Hepatocyte (in vitro differentiated cells): ENCODE data around the gene ZBTB7C. TPM values are rescaled to one million over a fixed set of nuclear protein-coding genes. Genes with fewer than 3 reads are reported as not detected.

Experiments
- DNase-seq: peaks from one replicate; pipeline ENCODE4 v3.0.0-alpha.2; 2016; ENCODE audit warnings: low spot score
- H2AFZ ChIP-seq: fragments of 200-600 bp; sonication (generic); 2 replicates; pipeline ENCODE4 v1.6.0; 2016; ENCODE audit warnings: antibody characterized with exemption, mild to moderate bottlenecking
- H3K27ac ChIP-seq: fragments of 200-600 bp; sonication (generic); 2 replicates; pipeline ENCODE4 v1.5.1; 2016; ENCODE audit warnings: mild to moderate bottlenecking
- H3K27me3 ChIP-seq: fragments of 200-600 bp; sonication (generic); 2 replicates; pipeline ENCODE4 v1.6.1; 2016
- H3K36me3 ChIP-seq: fragments of 200-600 bp; sonication (generic); replicated peaks from 2 replicates; pipeline ENCODE4 v1.5.1; 2016; ENCODE audit warnings: low read depth; ENCODE audit not compliant: insufficient read depth
- H3K4me1 ChIP-seq: fragments of 200-600 bp; sonication (generic); 2 replicates; pipeline ENCODE4 v1.5.1; 2016; ENCODE audit warnings: mild to moderate bottlenecking, moderate library complexity; ENCODE audit not compliant: insufficient read depth
- H3K4me2 ChIP-seq: fragments of 200-600 bp; sonication (generic); 2 replicates; pipeline ENCODE4 v1.6.0; 2016
- H3K4me3 ChIP-seq: fragments of 200-600 bp; sonication (generic); 2 replicates; pipeline ENCODE4 v1.5.1; 2016; ENCODE audit warnings: mild to moderate bottlenecking
- H3K79me2 ChIP-seq: fragments of 200-600 bp; sonication (generic); 2 replicates; pipeline ENCODE4 v1.6.0; 2017; ENCODE audit warnings: mild to moderate bottlenecking
- H3K9me2 ChIP-seq: fragments of 200-600 bp; sonication (generic); replicated peaks from 2 replicates; pipeline ENCODE4 v1.6.0; 2017; ENCODE audit warnings: mild to moderate bottlenecking; ENCODE audit not compliant: insufficient read depth
- H3K9me3 ChIP-seq: fragments of 200-600 bp; sonication (generic); 2 replicates; pipeline ENCODE4 v1.5.1; 2016; ENCODE audit warnings: low read depth, mild to moderate bottlenecking
- H4K20me1 ChIP-seq: fragments of 200-600 bp; sonication (generic); 2 replicates; pipeline ENCODE4 v1.6.0; 2016; ENCODE audit warnings: mild to moderate bottlenecking; ENCODE audit not compliant: insufficient read depth, poor library complexity, severe bottlenecking
- EZH2 ChIP-seq: fragments of 200-600 bp; sonication (generic); IDR thresholded peaks from 2 replicates; pipeline ENCODE4 v1.6.1; 2016; ENCODE audit warnings: antibody characterized with exemption, mild to moderate bottlenecking, borderline replicate concordance
- EZH2phosphoT487 ChIP-seq: fragments of 200-600 bp; sonication (generic); IDR thresholded peaks from one replicate; pipeline ENCODE4 v1.6.1; 2018; ENCODE audit warnings: antibody characterized with exemption, mild to moderate bottlenecking, low read depth, moderate library complexity; ENCODE audit not compliant: unreplicated experiment, severe bottlenecking
- WGBS: methylation state at CpG from one replicate; pipeline ENCODE4 v1.1.6; 2016; ENCODE audit warnings: low lambda C conversion rate; ENCODE audit errors: missing lambda C conversion rate; 5-methylcytosine and 5-hydroxymethylcytosine counted together
- polyA plus RNA-seq: library from polyadenylated mRNA; unstranded; fragments of >200 nt; fragmentation: Nextera tagmentation; extraction: Ambion mirVana; gene quantifications from 2 replicates; pipeline ENCODE4 v1.2.1, GENCODE V29; 2016
- total RNA-seq: library from RNA; depleted of rRNA; stranded (reverse); fragments of >200 nt; gene quantifications from 2 replicates; pipeline ENCODE4 v1.2.3, GENCODE V29; 2014
- TF ChIP-seq, protein P1 (sequence below): fragments of 200-600 bp; sonication (generic); IDR thresholded peaks from 2 replicates; pipeline ENCODE4 v1.5.1; 2016; ENCODE audit warnings: antibody characterized with exemption, mild to moderate bottlenecking; ENCODE audit not compliant: poor library complexity

ZBTB7C gene
- total and polyA plus RNA-seq, 2 experiments from 2014 or later: 0.70 to 1.0 TPM

DNA sequence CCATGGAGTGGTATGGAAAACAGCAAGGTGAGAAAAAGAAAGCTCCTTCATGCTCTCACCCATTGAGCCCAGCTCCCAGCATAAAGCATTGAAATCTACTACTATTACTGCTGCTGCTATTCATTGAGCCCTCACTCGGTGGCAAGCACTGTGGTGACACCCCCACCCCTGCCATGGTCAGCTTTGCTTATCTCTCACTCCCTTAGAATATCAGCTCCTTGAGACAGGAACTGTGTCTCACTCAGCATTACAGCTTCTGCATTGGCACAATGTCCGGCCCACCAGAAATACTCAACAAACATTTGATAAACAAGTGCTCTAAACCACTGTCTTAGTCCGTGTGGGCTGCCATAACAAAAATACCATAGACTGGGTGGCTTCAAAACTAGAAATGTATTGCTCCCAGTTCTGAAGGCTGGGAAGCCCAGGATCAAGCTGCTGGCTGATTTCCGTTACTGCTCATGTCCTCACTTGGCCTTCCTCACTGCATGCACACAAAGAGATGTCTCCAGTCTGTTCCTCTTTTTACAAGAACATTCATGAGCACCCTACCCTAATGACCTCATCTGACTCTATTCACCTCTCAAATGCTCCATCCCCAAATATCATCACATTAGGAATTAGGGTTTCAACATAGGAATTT is 116.3 kb downstream of the ZBTB7C start:
- Histone ChIP-seq H3K36me3 (no peaks in the 10 kb centered on the region), H3K4me1 (no peaks in the 10 kb centered on the region), H3K27ac (no peak overlapping the region), H3K4me3 (no peak overlapping the region), H4K20me1 (no peaks in the 10 kb centered on the region), H3K9me2 (no peaks in the 10 kb centered on the region), H3K9me3 (no peaks in the 10 kb centered on the region), H3K79me2 (no peaks in the 10 kb centered on the region), H3K27me3 (no peaks in the 10 kb centered on the region), H3K4me2 (no peak overlapping the region), H2AFZ (no peak overlapping the region)
- WGBS: 70% methylated on average over 4 of the region's 4 CpGs
- no peak for DNase-seq
- TF ChIP-seq EZH2phosphoT487 (no peak), EZH2 (no peak)
- TF ChIP-seq, protein P1, sequence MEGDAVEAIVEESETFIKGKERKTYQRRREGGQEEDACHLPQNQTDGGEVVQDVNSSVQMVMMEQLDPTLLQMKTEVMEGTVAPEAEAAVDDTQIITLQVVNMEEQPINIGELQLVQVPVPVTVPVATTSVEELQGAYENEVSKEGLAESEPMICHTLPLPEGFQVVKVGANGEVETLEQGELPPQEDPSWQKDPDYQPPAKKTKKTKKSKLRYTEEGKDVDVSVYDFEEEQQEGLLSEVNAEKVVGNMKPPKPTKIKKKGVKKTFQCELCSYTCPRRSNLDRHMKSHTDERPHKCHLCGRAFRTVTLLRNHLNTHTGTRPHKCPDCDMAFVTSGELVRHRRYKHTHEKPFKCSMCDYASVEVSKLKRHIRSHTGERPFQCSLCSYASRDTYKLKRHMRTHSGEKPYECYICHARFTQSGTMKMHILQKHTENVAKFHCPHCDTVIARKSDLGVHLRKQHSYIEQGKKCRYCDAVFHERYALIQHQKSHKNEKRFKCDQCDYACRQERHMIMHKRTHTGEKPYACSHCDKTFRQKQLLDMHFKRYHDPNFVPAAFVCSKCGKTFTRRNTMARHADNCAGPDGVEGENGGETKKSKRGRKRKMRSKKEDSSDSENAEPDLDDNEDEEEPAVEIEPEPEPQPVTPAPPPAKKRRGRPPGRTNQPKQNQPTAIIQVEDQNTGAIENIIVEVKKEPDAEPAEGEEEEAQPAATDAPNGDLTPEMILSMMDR: no peak

DNA sequence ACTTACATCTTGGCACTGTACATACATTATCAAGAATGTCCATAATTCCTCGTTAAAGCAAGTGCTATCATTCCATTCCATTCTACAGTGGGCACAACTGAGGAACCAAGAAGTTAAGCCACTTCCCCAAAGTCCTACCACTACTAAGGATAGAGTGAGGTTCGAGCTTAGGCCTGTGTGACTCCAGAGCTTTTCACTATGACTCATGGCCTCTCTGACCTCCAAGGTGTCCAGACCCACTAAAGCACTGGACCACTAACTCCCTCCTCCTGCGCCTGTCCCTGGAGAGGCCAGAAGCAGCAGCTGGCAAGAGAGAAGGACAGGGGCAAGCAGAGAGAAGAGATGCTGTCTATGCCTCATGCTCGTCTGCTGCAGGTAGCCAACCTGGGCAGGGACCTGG is 117.0 kb downstream of the ZBTB7C start:
- TF ChIP-seq EZH2 (no peak), EZH2phosphoT487 (no peak)
- TF ChIP-seq, protein P1: no peak
- Histone ChIP-seq H3K4me2 (no peak overlapping the region), H3K4me3 (no peak overlapping the region), H3K36me3 (no peaks in the 10 kb centered on the region), H3K4me1 (no peaks in the 10 kb centered on the region), H3K79me2 (no peaks in the 10 kb centered on the region), H3K27ac (no peak overlapping the region), H2AFZ (no peak overlapping the region), H3K27me3 (no peaks in the 10 kb centered on the region), H4K20me1 (no peaks in the 10 kb centered on the region), H3K9me2 (no peaks in the 10 kb centered on the region), H3K9me3 (no peaks in the 10 kb centered on the region)
- no peak for DNase-seq
- 83% methylated on average over 4 of the region's 4 CpGs for WGBS

DNA sequence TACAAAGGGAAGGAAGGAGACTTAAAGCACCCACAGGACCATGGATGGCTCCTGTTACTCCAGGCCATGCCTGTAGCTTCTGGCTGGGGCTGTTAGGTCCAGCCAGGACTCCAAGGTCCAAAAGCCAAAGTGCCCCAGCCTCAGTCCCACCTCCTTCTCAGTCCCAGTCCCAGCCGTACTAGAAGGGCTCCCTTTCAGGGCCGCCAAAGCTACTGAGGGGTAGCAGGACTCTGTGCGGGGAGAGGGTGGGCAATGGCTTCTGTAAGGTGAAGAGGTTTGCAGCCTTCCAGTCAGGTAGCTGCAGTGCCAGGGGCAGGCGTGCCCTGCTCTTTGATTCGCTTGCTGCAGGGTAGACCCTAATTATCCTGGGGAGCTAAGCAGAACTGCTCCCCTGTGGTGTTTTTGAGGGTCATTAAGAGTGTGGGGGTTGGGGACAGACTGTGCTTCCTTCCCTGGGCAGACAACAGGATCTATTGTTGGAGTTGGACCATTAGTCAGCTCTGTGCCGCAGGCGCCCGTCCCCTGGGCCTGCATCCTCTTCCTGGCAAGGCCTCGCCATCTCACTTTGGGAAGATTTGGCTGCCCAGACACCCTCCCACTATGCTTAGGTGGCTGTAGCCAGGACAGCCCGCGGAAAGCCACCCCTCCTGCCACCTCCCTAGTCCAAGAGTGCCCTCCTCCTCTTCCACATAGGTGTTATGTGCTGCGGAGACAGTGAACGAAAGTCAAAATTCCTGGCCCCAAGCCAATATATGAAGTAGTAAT is 118.8 kb downstream of the ZBTB7C start:
- Histone ChIP-seq H3K9me2 (no peaks in the 10 kb centered on the region), H3K4me2 (no peak overlapping the region), H3K9me3 (no peaks in the 10 kb centered on the region), H4K20me1 (no peaks in the 10 kb centered on the region), H3K27ac (no peak overlapping the region), H2AFZ (no peak overlapping the region), H3K4me3 (no peak overlapping the region), H3K36me3 (no peaks in the 10 kb centered on the region), H3K4me1 (no peaks in the 10 kb centered on the region), H3K79me2 (no peaks in the 10 kb centered on the region), H3K27me3 (no peaks in the 10 kb centered on the region)
- TF ChIP-seq EZH2 (no peak), EZH2phosphoT487 (no peak)
- TF ChIP-seq, protein P1: no peak
- 87% methylated on average over 13 of the region's 13 CpGs for WGBS
- no peak for DNase-seq
